HEK293T (cell line): ENCODE data around the gene CDYL2.

Source experiments
- CTCF ChIA-PET: fragments of 350-600 bp; formaldehyde crosslinking; extraction: SDS; loops from one replicate; lab custom pipeline; 2021; ENCODE audit warnings: antibody characterized with exemption, inconsistent platforms; lab: Yijun Ruan, JAX
- POLR2A ChIA-PET: fragments of 350-600 bp; formaldehyde crosslinking; extraction: SDS; loops from one replicate; lab custom pipeline; 2020; ENCODE audit warnings: antibody characterized with exemption, inconsistent platforms; lab: Yijun Ruan, JAX
- DNase-seq: peaks from one replicate; pipeline ENCODE4 v3.0.0; 2012; ENCODE audit warnings: mixed read lengths; ENCODE audit errors: extremely low spot score
- ARNT ChIP-seq: fragments of 450-650 bp; IDR thresholded peaks from 2 replicates; pipeline ENCODE4 v1.6.1; 2017; ENCODE audit warnings: mild to moderate bottlenecking
- BHLHE40 ChIP-seq: fragments of 450-650 bp; IDR thresholded peaks from 2 replicates; pipeline ENCODE4 v1.6.1; 2016; ENCODE audit warnings: mild to moderate bottlenecking, moderate library complexity, borderline replicate concordance
- CTBP1 ChIP-seq: fragments of 450-650 bp; IDR thresholded peaks from 2 replicates; pipeline ENCODE4 v1.6.1; 2016; ENCODE audit warnings: borderline replicate concordance
- ELF4 ChIP-seq: fragments of 450-650 bp; IDR thresholded peaks from 2 replicates; pipeline ENCODE4 v1.6.1; 2017; ENCODE audit warnings: antibody characterized with exemption
- FOXA1 ChIP-seq: fragments of 450-650 bp; IDR thresholded peaks from 2 replicates; pipeline ENCODE4 v1.6.1; 2016; ENCODE audit warnings: mild to moderate bottlenecking
- FOXK2 ChIP-seq: fragments of 450-650 bp; IDR thresholded peaks from 2 replicates; pipeline ENCODE4 v1.6.1; 2016; ENCODE audit warnings: mild to moderate bottlenecking
- FOXM1 ChIP-seq: fragments of 450-650 bp; IDR thresholded peaks from 2 replicates; pipeline ENCODE4 v1.6.1; 2017; ENCODE audit warnings: mild to moderate bottlenecking, borderline replicate concordance
- HDGF ChIP-seq: fragments of 450-650 bp; IDR thresholded peaks from 2 replicates; pipeline ENCODE4 v1.6.1; 2017; ENCODE audit warnings: antibody characterized with exemption, borderline replicate concordance
- L3MBTL2 ChIP-seq: fragments of 450-650 bp; conservative IDR thresholded peaks from 2 replicates; pipeline ENCODE4 v1.6.1; 2016; ENCODE audit warnings: mild to moderate bottlenecking
- LEF1 ChIP-seq: fragments of 450-650 bp; IDR thresholded peaks from 2 replicates; pipeline ENCODE4 v1.6.1; 2017; ENCODE audit warnings: mild to moderate bottlenecking, borderline replicate concordance
- NFRKB ChIP-seq: fragments of 450-650 bp; IDR thresholded peaks from 2 replicates; pipeline ENCODE4 v1.6.1; 2016; ENCODE audit warnings: mild to moderate bottlenecking, moderate library complexity
- PKNOX1 ChIP-seq: fragments of 450-650 bp; IDR thresholded peaks from 2 replicates; pipeline ENCODE4 v1.6.1; 2016
- SP1 ChIP-seq: fragments of 450-650 bp; IDR thresholded peaks from 2 replicates; pipeline ENCODE4 v1.6.1; 2017
- SUZ12 ChIP-seq: fragments of 450-650 bp; IDR thresholded peaks from 2 replicates; pipeline ENCODE4 v1.6.1; 2016; ENCODE audit warnings: mild to moderate bottlenecking
- TARDBP ChIP-seq: fragments of 450-650 bp; IDR thresholded peaks from 2 replicates; pipeline ENCODE4 v1.6.1; 2016
- ZNF384 ChIP-seq: fragments of 450-650 bp; IDR thresholded peaks from 2 replicates; pipeline ENCODE4 v1.6.1; 2016

CDYL2 gene

GRCh38 chr16:80556481-80556880, 247.9 kb downstream of the CDYL2 start:
- TF ChIP-seq SUZ12 = no peak
- TF ChIP-seq ELF4 = no peak
- DNase-seq = no peak
- CTCF ChIA-PET = no interaction called here
- POLR2A ChIA-PET = no interaction called here

- CTCF ChIA-PET = no interaction called here
- DNase-seq = no peak
- TF ChIP-seq SP1 (no peak), HDGF (no peak), ELF4 (no peak), FOXK2 (no peak), BHLHE40 (no peak), TARDBP (no peak), FOXA1 (no peak), ZNF384 (no peak), CTBP1 (no peak), SUZ12 (no peak), PKNOX1 (no peak), ARNT (no peak), L3MBTL2 (no peak), FOXM1 (no peak), NFRKB (no peak), LEF1 (no peak)
- POLR2A ChIA-PET = no interaction called here
These were observed 250.4 kb downstream of the CDYL2 start for GRCh38 chr16:80554033-80554432.

- TF ChIP-seq FOXA1 = no peak
- TF ChIP-seq L3MBTL2 = no peak
- TF ChIP-seq FOXK2 = no peak
- CTCF ChIA-PET = no interaction called here
- POLR2A ChIA-PET = no interaction called here
- no peak for DNase-seq
These were observed 252.1 kb downstream of the CDYL2 start for GRCh38 chr16:80552277-80552676.
